Mesendoderm (in vitro differentiated cells): ENCODE measurements around the gene C1orf210.

Source experiments
- DNase-seq: peaks from one replicate; pipeline ENCODE4 v3.0.0; 2013
- H2AK5ac ChIP-seq: 2 replicates; pipeline ENCODE4 v1.6.1; 2013; ENCODE audit warnings: low read length, inconsistent platforms
- H2BK120ac ChIP-seq: 2 replicates; pipeline ENCODE4 v1.6.1; 2013; ENCODE audit warnings: low read depth, mild to moderate bottlenecking, low read length, moderate library complexity, mixed read lengths
- H2BK15ac ChIP-seq: replicated peaks from 2 replicates; pipeline ENCODE4 v1.6.1; 2013; ENCODE audit warnings: low read depth, mild to moderate bottlenecking, moderate library complexity
- H2BK5ac ChIP-seq: 2 replicates; pipeline ENCODE4 v1.6.1; 2013; ENCODE audit warnings: low read length, inconsistent platforms
- H3K18ac ChIP-seq: 2 replicates; pipeline ENCODE4 v1.6.1; 2013; ENCODE audit warnings: mild to moderate bottlenecking, low read length, mixed read lengths
- H3K23ac ChIP-seq: one replicate; pipeline ENCODE4 v1.6.1; 2013; ENCODE audit warnings: low read length
- H3K27ac ChIP-seq: 2 replicates; pipeline ENCODE4 v1.5.1; 2013; ENCODE audit warnings: low read depth, mild to moderate bottlenecking, inconsistent platforms, low read length, moderate library complexity
- H3K27me3 ChIP-seq: 2 replicates; pipeline ENCODE4 v1.6.1; 2013; ENCODE audit warnings: low read length, control low read depth, mild to moderate bottlenecking, inconsistent platforms; ENCODE audit not compliant: insufficient read depth, poor library complexity
- H3K36me3 ChIP-seq: 2 replicates; pipeline ENCODE4 v1.6.1; 2013; ENCODE audit warnings: low read length, inconsistent platforms; ENCODE audit not compliant: control insufficient read depth, insufficient read depth
- H3K4ac ChIP-seq: one replicate; pipeline ENCODE4 v1.6.1; 2013; ENCODE audit warnings: low read depth, mild to moderate bottlenecking, low read length, moderate library complexity
- H3K4me1 ChIP-seq: 2 replicates; pipeline ENCODE4 v1.6.1; 2013; ENCODE audit warnings: low read depth, low read length, inconsistent platforms; ENCODE audit not compliant: control insufficient read depth
- H3K4me2 ChIP-seq: 2 replicates; pipeline ENCODE4 v1.6.1; 2013; ENCODE audit warnings: low read length
- H3K4me3 ChIP-seq: 2 replicates; pipeline ENCODE4 v1.5.1; 2013; ENCODE audit warnings: mild to moderate bottlenecking, low read length
- H3K56ac ChIP-seq: one replicate; pipeline ENCODE4 v1.6.1; 2013; ENCODE audit warnings: low read length
- H3K79me1 ChIP-seq: 2 replicates; pipeline ENCODE4 v1.6.1; 2013; ENCODE audit warnings: low read length, inconsistent platforms
- H3K79me2 ChIP-seq: 2 replicates; pipeline ENCODE4 v1.6.1; 2013; ENCODE audit warnings: mild to moderate bottlenecking, low read length; ENCODE audit not compliant: control insufficient read depth, insufficient read depth
- H3K9ac ChIP-seq: 2 replicates; pipeline ENCODE4 v1.6.1; 2013; ENCODE audit warnings: low read length, inconsistent platforms
- H4K5ac ChIP-seq: one replicate; pipeline ENCODE4 v1.6.1; 2013; ENCODE audit warnings: low read length
- H4K8ac ChIP-seq: one replicate; pipeline ENCODE4 v1.6.1; 2013; ENCODE audit warnings: low read depth, mild to moderate bottlenecking, control low read depth, low read length, moderate library complexity
- WGBS: extraction: QIAGEN DNeasy Blood & Tissue Kit; methylation state at CpG from one replicate; pipeline ENCODE4 v1.1.7; 2013; ENCODE audit warnings: low lambda C conversion rate, missing lambda C conversion rate; ENCODE audit not compliant: insufficient coverage; ENCODE audit errors: extremely low coverage; 5-methylcytosine and 5-hydroxymethylcytosine counted together

C1orf210 gene

GRCh38 chr1:43267818-43268425 lies 17.5 kb downstream of the C1orf210 start:
- no peak overlapping the region for H2BK5ac ChIP-seq
- H3K4me1 ChIP-seq = peaks cover 2% of the 10 kb centered on the region
- no peak overlapping the region for H4K8ac ChIP-seq
- no peak overlapping the region for H3K9ac ChIP-seq
- H2AK5ac ChIP-seq = no peak overlapping the region
- no CpG with 5 or more reads among the region's 3 CpGs for WGBS
- H3K56ac ChIP-seq = no peak overlapping the region
- H3K18ac ChIP-seq = no peak overlapping the region
- H3K23ac ChIP-seq = no peak overlapping the region
- H4K5ac ChIP-seq = no peak overlapping the region
- DNase-seq = no peak
- no peak overlapping the region for H2BK120ac ChIP-seq
- H3K4ac ChIP-seq = no peak overlapping the region
- H3K4me3 ChIP-seq = no peak overlapping the region
- H2BK15ac ChIP-seq = no peak overlapping the region
- H3K36me3 ChIP-seq = no peaks in the 10 kb centered on the region
- H3K4me2 ChIP-seq = no peak overlapping the region
- no peak overlapping the region for H3K27ac ChIP-seq
- H3K79me2 ChIP-seq = no peaks in the 10 kb centered on the region
- H3K79me1 ChIP-seq = no peaks in the 10 kb centered on the region
- no peaks in the 10 kb centered on the region for H3K27me3 ChIP-seq

GRCh38 chr1:43267291-43267805 lies 18.0 kb downstream of the C1orf210 start:
- Histone ChIP-seq H2BK120ac (no peak overlapping the region), H4K8ac (no peak overlapping the region), H3K4ac (no peak overlapping the region), H3K18ac (no peak overlapping the region), H3K79me1 (no peaks in the 10 kb centered on the region), H3K4me3 (no peak overlapping the region), H2AK5ac (no peak overlapping the region), H3K9ac (no peak overlapping the region), H3K4me2 (no peak overlapping the region), H2BK5ac (no peak overlapping the region), H3K27ac (no peak overlapping the region), H3K23ac (no peak overlapping the region), H3K56ac (no peak overlapping the region), H3K36me3 (no peaks in the 10 kb centered on the region), H2BK15ac (no peak overlapping the region), H3K4me1 (peaks cover 2% of the 10 kb centered on the region), H4K5ac (no peak overlapping the region), H3K27me3 (no peaks in the 10 kb centered on the region), H3K79me2 (no peaks in the 10 kb centered on the region)
- WGBS = no CpG with 5 or more reads among the region's 9 CpGs
- peak; percentile 65 for DNase-seq

- no CpG with 5 or more reads among the region's 1 CpG for WGBS
- Histone ChIP-seq H3K23ac (no peak overlapping the region), H2BK5ac (no peak overlapping the region)
Observed at GRCh38 chr1:43266881-43267280, 18.5 kb downstream of the C1orf210 start.

GRCh38 chr1:43265431-43265830 lies 19.9 kb downstream of the C1orf210 start:
- no peak overlapping the region for H3K18ac ChIP-seq
- H4K8ac ChIP-seq = no peak overlapping the region
- H3K4me2 ChIP-seq = no peak overlapping the region
- H3K9ac ChIP-seq = no peak overlapping the region
- no peak overlapping the region for H2BK120ac ChIP-seq
- H3K79me1 ChIP-seq = no peaks in the 10 kb centered on the region
- no peak overlapping the region for H2BK15ac ChIP-seq
- DNase-seq = no peak
- no peaks in the 10 kb centered on the region for H3K36me3 ChIP-seq
- no peaks in the 10 kb centered on the region for H3K79me2 ChIP-seq
- no peak overlapping the region for H2BK5ac ChIP-seq
- no peak overlapping the region for H3K23ac ChIP-seq
- H3K27me3 ChIP-seq = no peaks in the 10 kb centered on the region
- H3K27ac ChIP-seq = no peak overlapping the region
- H3K4ac ChIP-seq = no peak overlapping the region
- H3K4me1 ChIP-seq = peaks cover 2% of the 10 kb centered on the region
- no peak overlapping the region for H3K4me3 ChIP-seq
- no peak overlapping the region for H4K5ac ChIP-seq
- no peak overlapping the region for H3K56ac ChIP-seq
- no CpG with 5 or more reads among the region's 4 CpGs for WGBS
- no peak overlapping the region for H2AK5ac ChIP-seq

More at GRCh38 chr1:43266881-43267280, 18.5 kb downstream of the C1orf210 start:
- H3K79me2 ChIP-seq = no peaks in the 10 kb centered on the region
- peaks cover 2% of the 10 kb centered on the region for H3K4me1 ChIP-seq
- H3K4me3 ChIP-seq = no peak overlapping the region
- no peak overlapping the region for H4K8ac ChIP-seq
- H2BK15ac ChIP-seq = no peak overlapping the region
- H3K9ac ChIP-seq = no peak overlapping the region
- no peak overlapping the region for H4K5ac ChIP-seq
- H3K4me2 ChIP-seq = no peak overlapping the region
- H3K56ac ChIP-seq = no peak overlapping the region
- DNase-seq = no peak
- no peak overlapping the region for H2BK120ac ChIP-seq
- no peaks in the 10 kb centered on the region for H3K36me3 ChIP-seq
- H3K27me3 ChIP-seq = no peaks in the 10 kb centered on the region
- no peaks in the 10 kb centered on the region for H3K79me1 ChIP-seq
- H2AK5ac ChIP-seq = no peak overlapping the region
- no peak overlapping the region for H3K4ac ChIP-seq
- no peak overlapping the region for H3K18ac ChIP-seq
- H3K27ac ChIP-seq = no peak overlapping the region

GRCh38 chr1:43258370-43258769 lies 27.0 kb downstream of the C1orf210 start:
- H3K9ac ChIP-seq = no peak overlapping the region
- no peak overlapping the region for H3K23ac ChIP-seq
- H2BK15ac ChIP-seq = no peak overlapping the region
- no peak overlapping the region for H3K4me3 ChIP-seq
- no peaks in the 10 kb centered on the region for H3K27me3 ChIP-seq
- H2BK120ac ChIP-seq = no peak overlapping the region
- no peak overlapping the region for H4K5ac ChIP-seq
- no peak overlapping the region for H3K4me2 ChIP-seq
- H3K56ac ChIP-seq = no peak overlapping the region
- H3K18ac ChIP-seq = no peak overlapping the region
- H4K8ac ChIP-seq = no peak overlapping the region
- H2BK5ac ChIP-seq = no peak overlapping the region
- H3K4ac ChIP-seq = no peak overlapping the region
- H3K36me3 ChIP-seq = no peaks in the 10 kb centered on the region
- H3K79me2 ChIP-seq = no peaks in the 10 kb centered on the region
- no CpG with 5 or more reads among the region's 3 CpGs for WGBS
- no peak for DNase-seq
- H2AK5ac ChIP-seq = no peak overlapping the region
- no peak overlapping the region for H3K27ac ChIP-seq
- H3K79me1 ChIP-seq = no peaks in the 10 kb centered on the region
- no peaks in the 10 kb centered on the region for H3K4me1 ChIP-seq
